ENCODE measurements around the gene CLEC4D. TPM values are rescaled to one million over a fixed set of nuclear protein-coding genes. Genes with fewer than 3 reads are reported as not detected.

Gene CLEC4D
- total and polyA plus RNA-seq, 2 of the 8 experiments (the other 6 are each of a cell fraction or from before 2014, with no cell fraction given) = 0.14 TPM; not detected in 1

DNA sequence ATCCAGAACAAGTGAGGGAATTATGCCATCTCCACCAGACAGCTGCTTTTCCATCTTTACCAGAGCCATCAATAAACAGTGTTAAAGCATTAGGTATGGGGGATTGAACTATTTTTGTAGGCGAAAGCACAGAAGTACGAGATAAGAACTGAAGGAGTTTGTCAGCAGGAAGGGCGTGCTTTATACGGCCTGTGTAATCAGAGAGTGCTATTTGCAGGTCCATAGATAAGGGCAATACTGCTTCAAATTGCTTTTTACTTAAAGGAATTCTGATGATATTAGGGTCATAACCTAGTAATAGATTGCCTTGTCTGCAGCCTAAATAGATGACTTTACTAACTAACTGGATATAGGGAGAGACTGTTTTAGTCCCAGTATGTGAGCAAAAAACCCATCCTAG is 47.7 kb downstream of the CLEC4D start (continued):
- TF ChIP-seq, protein P1, sequence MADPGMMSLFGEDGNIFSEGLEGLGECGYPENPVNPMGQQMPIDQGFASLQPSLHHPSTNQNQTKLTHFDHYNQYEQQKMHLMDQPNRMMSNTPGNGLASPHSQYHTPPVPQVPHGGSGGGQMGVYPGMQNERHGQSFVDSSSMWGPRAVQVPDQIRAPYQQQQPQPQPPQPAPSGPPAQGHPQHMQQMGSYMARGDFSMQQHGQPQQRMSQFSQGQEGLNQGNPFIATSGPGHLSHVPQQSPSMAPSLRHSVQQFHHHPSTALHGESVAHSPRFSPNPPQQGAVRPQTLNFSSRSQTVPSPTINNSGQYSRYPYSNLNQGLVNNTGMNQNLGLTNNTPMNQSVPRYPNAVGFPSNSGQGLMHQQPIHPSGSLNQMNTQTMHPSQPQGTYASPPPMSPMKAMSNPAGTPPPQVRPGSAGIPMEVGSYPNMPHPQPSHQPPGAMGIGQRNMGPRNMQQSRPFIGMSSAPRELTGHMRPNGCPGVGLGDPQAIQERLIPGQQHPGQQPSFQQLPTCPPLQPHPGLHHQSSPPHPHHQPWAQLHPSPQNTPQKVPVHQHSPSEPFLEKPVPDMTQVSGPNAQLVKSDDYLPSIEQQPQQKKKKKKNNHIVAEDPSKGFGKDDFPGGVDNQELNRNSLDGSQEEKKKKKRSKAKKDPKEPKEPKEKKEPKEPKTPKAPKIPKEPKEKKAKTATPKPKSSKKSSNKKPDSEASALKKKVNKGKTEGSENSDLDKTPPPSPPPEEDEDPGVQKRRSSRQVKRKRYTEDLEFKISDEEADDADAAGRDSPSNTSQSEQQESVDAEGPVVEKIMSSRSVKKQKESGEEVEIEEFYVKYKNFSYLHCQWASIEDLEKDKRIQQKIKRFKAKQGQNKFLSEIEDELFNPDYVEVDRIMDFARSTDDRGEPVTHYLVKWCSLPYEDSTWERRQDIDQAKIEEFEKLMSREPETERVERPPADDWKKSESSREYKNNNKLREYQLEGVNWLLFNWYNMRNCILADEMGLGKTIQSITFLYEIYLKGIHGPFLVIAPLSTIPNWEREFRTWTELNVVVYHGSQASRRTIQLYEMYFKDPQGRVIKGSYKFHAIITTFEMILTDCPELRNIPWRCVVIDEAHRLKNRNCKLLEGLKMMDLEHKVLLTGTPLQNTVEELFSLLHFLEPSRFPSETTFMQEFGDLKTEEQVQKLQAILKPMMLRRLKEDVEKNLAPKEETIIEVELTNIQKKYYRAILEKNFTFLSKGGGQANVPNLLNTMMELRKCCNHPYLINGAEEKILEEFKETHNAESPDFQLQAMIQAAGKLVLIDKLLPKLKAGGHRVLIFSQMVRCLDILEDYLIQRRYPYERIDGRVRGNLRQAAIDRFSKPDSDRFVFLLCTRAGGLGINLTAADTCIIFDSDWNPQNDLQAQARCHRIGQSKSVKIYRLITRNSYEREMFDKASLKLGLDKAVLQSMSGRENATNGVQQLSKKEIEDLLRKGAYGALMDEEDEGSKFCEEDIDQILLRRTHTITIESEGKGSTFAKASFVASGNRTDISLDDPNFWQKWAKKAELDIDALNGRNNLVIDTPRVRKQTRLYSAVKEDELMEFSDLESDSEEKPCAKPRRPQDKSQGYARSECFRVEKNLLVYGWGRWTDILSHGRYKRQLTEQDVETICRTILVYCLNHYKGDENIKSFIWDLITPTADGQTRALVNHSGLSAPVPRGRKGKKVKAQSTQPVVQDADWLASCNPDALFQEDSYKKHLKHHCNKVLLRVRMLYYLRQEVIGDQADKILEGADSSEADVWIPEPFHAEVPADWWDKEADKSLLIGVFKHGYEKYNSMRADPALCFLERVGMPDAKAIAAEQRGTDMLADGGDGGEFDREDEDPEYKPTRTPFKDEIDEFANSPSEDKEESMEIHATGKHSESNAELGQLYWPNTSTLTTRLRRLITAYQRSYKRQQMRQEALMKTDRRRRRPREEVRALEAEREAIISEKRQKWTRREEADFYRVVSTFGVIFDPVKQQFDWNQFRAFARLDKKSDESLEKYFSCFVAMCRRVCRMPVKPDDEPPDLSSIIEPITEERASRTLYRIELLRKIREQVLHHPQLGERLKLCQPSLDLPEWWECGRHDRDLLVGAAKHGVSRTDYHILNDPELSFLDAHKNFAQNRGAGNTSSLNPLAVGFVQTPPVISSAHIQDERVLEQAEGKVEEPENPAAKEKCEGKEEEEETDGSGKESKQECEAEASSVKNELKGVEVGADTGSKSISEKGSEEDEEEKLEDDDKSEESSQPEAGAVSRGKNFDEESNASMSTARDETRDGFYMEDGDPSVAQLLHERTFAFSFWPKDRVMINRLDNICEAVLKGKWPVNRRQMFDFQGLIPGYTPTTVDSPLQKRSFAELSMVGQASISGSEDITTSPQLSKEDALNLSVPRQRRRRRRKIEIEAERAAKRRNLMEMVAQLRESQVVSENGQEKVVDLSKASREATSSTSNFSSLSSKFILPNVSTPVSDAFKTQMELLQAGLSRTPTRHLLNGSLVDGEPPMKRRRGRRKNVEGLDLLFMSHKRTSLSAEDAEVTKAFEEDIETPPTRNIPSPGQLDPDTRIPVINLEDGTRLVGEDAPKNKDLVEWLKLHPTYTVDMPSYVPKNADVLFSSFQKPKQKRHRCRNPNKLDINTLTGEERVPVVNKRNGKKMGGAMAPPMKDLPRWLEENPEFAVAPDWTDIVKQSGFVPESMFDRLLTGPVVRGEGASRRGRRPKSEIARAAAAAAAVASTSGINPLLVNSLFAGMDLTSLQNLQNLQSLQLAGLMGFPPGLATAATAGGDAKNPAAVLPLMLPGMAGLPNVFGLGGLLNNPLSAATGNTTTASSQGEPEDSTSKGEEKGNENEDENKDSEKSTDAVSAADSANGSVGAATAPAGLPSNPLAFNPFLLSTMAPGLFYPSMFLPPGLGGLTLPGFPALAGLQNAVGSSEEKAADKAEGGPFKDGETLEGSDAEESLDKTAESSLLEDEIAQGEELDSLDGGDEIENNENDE (IDR thresholded peaks at IDR 0.05; ENCODE audit: insufficient replicate concordance, low read length) = no peak
- no peak for TF ChIP-seq FOSL1 (IDR thresholded peaks at IDR 0.05; ENCODE audit: insufficient read depth, low read depth, low read length)
- no peak for TF ChIP-seq SP2 (IDR thresholded peaks at IDR 0.05; ENCODE audit: low read length)
- no peak for TF ChIP-seq PHF8 (conservative IDR thresholded peaks at IDR 0.05; ENCODE audit: low read depth, low read length)
- TF ChIP-seq TAF1 (IDR thresholded peaks at IDR 0.05; ENCODE audit: low read depth, low read length) = no peak
- TF ChIP-seq NRF1 (IDR thresholded peaks at IDR 0.05; ENCODE audit: low read depth, low read length) = no peak
- no peak for TF ChIP-seq EP300 (IDR thresholded peaks at IDR 0.05; ENCODE audit: borderline replicate concordance in 1 of 2, low read depth in 2 of 2, low read length in 2 of 2)
- no peak for TF ChIP-seq ASH2L (IDR thresholded peaks at IDR 0.05; ENCODE audit: low read length)
- no peak for TF ChIP-seq YY1 (IDR thresholded peaks at IDR 0.05; ENCODE audit: low read depth, low read length)
- no peak for TF ChIP-seq CREB1 (IDR thresholded peaks at IDR 0.05)
- no peak for TF ChIP-seq SAP30 (IDR thresholded peaks at IDR 0.05; ENCODE audit: insufficient read depth, insufficient replicate concordance, low read length)

Data from H1 (cell line).